ENCODE results near the gene ANXA11.
"Not testable (repeated sequence)": the region's sequence is repeated elsewhere in the genome, so short reads cannot be mapped to it uniquely, and the experiment has no call there.

Gene ANXA11

DNA sequence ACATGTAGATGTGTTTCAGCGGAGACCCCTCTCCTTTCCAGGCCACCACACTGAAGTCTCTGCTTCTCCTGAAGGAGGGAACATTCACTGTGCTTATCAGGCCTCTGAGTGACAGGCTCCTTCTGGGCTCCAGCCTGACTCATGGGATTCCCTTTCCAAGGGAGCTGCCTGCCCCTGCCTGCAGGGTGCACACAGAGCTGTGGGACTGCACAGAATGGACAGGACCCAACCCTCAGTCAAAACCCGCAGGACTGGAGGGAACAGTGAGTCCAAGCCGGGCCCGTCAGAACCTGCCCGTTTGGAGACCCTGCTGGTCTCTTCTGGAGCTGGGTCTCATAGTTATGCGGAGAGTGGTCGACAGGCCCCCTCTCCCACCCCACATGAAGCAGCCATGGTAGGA is 40.2 kb downstream of the ANXA11 start:
- no peak for DNase-seq

DNA sequence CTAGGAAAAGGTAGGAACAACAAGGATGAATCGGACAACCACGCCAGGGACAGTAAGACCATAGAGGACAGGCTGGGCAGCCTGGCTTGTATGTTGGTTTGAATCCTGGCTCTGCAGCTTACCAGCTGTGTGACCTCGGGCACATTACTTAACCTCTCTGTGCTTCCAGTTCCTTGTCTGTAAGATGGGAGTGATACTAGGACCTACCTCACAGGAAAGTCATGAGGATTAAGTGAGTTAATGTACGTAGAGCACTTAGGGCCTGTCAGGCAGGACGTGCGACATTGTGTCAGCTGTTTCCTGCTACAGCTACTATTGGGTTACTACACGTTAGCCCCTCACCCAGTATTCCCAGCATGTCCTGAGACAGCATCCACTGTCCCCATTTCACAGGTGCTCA is 40.7 kb downstream of the ANXA11 start:
- no peak for DNase-seq

DNA sequence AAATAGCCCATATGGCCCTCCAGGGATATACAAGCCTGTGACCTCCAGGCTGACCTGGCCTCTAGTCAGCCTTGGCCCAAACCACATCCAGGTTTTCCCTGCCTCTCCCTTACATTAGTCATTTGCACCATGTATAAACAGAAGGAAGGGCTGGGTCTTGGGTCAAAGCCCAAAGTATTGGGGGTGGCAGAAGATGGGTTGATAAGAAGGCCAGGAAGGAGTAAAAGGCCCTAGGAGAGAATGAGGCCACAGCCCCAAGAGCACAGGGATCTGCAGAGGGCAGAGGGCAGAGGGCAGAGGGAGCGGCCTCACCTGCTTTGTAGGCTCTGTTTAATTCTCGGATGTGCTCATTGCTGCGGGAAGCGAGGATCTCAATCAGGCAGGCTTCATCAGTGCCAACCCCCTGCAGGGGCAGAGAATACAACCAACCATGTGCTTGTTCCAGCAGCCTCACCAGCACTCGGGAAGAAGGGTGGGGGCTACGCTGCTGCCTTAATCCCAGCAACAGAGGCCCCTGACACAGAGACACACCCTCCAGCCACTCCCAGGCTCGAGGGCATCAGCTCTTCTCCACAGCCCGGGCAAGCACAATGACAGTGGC is 41.5 kb downstream of the ANXA11 start:
- DNase-seq: no peak

DNA sequence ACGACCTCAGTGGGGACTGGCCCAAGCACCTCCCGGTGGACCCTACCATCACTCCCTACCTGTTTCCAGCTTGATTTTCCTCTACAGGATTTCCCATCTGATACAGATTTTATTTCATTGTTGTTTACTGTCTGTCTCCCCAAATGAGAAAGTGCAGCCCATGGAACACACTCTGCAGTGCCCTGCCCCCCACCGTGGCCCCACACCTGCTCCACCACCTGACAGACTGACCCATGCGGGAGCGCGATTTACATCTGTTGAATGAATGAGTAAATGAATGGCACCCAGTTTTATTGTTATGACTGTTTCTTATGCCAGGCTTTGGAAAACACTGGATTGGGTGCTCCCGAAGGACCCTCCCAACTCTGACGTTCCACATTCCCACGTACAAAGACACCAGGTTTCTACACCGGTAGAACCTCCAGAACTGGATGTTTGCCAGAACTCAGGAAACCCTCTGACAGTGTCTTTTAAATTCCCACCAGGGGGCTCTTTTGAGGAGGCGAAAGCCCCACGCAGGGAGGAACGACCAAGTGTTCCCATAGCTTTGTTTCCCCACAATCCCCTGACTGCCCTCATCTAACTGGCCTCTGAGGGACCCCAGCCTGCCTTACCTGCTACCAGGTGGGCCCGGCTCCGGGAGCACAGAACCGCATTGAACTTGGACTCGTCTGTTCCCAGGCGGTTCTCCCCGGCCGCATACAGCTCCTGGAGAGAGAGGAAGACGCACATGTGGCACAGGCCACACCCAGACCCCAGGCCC is 43.8 kb downstream of the ANXA11 start:
- DNase-seq: no peak

DNA sequence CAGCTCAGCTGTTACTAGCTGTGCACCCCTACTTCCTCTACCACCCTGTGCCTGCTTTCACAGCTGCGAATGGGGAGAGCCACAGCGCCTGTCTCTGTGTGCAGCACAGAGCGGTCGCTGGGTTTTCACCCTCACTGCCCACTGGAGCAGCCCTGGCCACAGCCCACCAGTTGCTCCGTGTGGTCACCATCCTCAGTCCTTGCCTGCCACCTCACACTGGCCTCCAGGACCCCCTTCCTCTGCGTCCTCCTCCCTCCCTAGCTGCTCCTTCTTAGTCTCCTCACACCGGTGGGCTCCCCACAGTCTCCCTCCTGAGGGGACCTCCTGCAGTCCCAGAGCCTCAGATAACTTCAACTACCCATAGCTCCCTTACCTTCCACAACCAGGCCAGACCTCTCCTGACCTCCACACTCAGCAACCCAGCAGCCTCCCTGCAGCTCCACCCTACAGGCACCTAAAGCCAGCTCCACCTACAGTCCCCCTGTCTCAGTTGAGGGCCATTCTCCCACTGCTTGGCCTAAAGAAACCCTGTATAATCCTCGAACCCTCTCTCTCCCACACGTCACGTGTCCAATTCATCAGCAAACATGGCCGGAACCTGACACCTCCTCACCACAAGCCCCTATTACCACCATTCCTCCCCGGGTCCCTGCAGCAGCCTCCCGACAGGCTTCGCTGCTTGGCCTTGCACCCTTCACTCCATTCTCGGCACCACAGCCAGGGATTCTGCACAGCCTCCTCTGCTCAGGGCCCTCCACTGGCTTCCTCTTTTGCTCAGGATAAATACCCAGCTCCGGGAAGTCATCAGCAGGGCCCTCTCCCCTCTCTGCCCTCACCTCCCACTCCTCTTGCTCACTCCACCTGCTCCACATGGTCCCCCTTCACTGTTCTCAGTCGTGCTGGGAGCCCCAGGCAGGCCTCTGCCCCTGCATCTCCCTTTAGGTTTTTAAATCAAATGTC is 44.7 kb downstream of the ANXA11 start:
- no peak for DNase-seq

DNA sequence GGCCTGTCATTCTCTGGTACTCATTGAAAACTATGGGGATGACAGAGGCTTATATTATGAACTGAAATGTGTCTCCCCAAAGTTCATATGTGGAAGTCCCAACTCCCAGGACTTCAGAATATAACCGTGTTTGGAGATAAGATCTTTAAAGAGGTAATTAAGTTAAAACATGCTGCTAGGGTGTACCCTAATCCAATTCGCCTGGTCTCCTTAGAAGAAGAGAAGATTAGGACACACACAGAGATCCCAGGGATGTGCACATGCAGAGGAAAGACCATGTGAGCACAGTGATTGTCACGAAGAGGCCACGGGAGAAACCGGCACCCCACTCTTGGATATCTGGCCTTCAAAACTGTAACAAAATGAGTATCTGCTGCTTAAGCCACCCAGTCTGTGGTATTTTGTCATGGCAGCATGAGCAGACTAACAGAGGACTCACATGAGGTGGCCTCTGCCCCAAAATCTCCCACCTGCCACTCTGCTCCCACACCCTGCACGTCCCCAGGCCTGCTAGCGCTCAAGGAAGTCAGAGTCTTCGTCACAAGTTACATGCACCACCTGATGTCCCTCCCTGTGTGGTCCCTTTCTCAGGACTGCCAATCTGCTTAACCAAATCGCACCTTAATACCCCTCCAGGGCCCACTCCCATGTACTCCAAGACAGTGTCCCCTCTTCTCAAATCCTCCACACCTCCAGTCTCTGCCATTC is 46.0 kb downstream of the ANXA11 start:
- DNase-seq: no peak

DNA sequence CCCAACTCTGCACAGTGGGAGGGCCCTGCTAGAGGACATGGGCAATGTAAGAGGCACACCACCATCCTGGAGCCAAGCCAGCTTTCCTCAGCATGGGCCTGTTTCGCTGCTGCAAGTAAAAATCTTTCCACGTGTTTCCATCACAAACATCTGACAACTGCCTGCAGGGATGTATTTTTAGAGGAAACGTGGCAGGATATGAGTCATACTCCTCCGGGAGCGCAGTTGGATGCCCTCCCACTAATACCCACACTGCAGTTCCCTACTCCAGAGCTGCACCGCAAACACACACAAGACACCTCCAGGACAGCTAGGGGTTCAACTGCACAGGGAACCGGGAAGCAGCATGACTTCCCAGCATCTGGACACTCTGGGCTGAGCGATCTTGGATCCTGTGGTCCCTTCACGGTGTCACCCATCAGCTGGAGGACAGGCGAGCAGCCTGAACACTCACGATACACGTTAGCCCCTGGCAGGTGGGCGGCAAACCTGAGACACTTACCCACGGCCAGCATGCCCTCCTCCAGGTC is 46.7 kb downstream of the ANXA11 start:
- no peak for DNase-seq

DNA sequence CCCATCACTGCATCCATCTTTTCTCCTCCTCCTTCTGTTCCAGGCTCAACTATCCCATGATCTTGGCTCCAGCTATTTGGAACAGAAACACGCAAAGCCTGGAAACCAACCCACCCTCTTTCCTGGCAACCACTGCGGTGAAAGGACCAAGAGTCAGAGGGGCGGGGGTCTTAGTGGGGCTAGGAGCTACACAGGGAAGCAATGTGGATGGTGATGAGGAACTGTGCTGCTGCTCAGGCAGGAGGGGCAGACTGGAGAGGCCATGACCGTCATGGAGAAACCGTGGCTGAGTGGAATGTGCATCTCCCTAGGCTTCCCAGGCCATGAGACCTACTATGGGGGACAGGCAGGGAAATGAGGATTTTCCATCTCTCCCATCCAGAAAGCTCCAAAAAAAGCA is 47.2 kb downstream of the ANXA11 start:
- no peak for DNase-seq

DNA sequence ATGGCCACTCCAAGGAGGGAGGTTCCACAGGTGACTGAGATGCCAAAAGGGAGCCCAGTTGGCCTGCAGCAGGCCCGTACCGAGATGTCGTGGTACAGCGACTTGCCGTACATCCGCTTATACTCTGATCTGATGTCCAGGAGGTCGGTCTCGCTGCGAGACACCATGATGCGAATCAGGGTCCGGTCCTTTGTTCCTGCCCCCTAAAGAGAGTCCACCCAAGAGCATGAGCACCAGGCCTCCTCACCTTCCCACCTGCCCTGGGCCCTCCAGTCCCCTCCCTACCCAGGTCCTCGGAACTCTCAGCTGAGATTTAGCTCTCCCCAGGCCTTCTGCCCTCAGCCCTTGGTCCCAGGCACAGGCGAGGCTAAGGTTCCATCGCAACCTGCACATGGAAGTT is 47.8 kb downstream of the ANXA11 start:
- DNase-seq: no peak

DNA sequence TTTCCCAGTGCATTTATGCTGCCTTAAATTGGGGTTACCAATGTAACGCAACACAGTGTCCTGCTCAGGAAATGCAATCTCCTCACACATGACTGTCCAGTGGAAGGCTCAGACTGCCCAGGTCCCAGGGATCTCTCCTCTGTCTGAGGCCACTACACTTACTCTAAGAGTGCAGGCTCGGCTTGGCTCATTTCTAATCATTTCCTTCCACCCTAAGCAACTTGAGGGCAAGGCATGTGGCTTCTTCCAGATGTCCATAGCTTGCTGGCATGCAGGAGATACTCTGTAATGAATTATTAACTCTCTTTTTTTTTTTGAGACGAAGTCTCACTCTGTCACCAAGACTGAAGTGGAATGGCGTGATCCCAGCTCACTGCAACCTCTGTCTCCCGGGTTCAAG is 49.1 kb downstream of the ANXA11 start:
- no peak for DNase-seq

DNA sequence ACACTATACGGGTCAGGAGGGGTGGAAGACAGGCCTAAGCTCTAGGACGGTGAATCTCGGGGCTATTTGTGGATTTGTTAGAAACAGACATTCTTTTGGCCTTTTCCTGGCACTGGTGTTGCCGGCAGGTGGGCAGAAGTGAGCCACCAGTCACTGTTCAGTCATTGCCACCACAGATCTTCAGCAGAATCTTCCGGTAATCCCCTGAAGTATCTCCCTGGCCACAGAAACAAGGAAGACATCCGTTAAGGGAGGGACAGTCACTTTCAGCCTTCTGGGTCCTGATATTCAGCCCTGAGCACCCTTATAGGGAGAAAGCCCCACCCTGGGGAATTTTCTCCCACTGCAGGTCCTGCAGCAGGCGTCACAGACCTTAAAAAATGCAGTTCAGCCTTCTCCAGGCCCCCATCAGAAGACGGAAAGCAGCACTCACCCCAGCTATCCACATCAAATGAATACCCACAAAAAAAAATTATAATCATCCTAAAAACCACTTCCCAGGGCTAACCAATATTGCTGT is 49.6 kb downstream of the ANXA11 start:
- no peak for DNase-seq

DNA sequence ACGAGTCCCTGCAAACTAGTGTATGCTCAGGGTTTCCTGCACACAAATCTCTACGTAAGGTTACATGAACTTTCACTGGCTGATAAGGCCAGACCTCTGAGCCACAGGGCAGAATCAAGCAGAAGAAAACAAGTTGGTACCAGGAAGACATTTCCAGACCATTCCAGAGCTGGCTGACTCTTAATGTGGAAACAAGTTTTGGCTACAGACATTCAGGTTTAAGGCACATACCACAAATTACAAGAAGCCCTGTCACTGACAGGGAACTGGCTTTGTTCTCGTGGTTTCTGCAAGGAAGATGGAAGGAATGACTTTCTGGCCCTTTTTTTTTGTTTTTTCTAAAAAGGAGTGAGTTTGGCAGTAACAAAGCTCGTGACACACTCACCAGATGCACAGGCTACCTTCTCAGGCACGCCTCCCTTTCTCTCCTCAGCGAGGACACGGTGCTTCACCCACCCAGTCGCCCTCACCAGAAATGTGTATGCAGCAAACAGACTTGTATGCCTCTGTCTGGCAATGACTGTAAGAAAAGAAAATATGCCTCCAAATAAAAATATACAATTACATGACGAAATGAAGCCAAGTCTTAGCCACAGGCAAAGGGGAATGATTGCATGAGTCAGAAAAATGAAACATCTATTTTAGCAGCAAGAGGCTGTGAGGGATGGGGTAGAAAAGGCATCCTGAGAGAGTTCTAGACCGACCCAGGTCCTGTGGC is 50.2 kb downstream of the ANXA11 start:
- DNase-seq: no peak

DNA sequence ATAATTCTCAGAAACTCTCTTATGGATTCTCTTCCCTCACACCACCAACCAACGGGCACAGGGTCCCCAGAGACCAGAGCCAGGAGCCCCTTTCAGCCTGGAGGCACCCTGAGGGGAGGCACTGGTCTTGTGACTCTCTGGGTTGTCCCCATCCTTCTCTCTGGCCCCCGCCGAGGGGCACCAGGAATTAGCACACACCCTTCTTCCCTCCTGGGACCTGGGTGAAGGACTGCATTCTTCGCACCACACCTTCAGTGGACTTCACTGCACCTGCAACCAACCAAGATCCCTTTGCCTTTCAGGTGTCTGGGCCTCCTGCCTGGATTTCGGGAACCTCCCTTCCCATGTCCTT is 50.7 kb downstream of the ANXA11 start:
- no peak for DNase-seq

DNA sequence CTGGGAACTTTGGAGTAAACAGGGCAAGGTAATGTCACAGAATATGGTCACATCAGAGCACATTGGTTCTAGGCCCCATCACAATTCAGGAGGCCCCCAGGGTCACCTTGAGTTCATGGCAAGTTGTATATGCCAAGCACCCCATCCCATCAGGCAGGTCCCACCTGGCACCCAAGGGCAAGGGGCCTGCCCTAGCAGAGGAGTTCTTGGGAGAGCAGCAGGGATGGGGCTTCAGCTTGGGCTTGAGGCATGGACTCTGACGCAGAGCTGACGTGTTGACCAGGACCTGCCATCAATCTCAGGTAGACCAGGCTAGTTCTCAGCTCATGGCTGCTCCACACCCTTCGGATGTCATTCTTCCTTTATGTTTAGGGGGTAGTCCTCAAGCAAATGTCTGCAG is 51.9 kb downstream of the ANXA11 start:
- DNase-seq: no peak

DNA sequence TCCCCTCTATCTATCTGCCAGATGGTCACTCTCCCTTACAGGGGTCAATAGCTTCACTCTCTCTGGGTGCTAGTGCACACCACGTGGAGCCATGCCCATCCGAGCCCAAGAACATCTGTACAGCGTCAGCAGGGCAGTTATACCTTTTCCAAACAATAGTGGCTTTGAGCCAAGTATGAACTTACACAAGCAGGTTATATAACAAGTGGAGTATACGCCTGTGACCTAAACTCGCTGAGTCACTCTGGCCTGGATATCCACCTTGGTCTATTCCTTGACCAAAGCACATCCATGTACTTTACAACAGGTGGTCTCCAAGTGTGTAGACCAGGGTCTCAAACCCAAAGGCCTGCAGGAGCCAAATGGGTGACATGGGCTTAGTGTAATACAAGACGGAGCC is 52.5 kb downstream of the ANXA11 start:
- DNase-seq: no peak

DNA sequence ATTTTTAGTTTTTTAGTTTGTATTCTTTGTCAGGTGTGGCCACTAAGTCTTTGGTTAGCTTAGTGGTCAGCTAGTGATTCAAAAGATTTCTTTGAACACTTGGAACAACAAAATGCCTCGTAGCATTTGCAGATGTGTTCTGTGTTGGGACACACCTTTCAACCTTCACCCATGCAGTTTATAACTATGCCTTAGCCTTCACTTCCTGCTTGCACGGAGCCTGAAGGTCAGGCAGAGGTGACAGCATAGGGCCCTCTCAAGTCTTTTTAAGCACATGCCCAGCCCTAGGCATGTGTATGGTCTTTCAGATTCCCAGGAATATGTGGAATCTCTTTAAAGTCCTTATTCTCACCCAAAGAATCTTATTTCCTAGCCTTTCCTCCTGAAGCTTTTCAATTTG is 55.2 kb downstream of the ANXA11 start:
- no peak for DNase-seq

DNA sequence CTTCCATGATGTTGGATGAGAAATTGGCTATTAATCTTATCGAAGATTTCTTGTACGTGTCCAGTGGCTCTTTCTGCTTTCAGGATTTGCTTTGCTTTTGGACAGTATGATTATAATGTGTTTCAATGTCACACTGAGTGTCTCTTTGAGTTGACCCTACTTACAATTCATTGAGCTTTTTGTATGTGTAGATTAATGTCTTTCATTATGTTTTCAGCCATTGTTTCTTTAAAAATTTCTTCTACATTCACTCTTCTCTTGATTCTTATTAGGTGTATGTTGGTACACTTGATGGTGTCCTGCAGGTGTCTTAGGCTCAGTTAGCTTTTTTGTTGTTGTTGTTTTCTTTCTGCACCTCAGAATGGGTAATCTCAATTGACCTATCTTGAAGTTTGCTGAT is 56.2 kb downstream of the ANXA11 start:
- no peak for DNase-seq

DNA sequence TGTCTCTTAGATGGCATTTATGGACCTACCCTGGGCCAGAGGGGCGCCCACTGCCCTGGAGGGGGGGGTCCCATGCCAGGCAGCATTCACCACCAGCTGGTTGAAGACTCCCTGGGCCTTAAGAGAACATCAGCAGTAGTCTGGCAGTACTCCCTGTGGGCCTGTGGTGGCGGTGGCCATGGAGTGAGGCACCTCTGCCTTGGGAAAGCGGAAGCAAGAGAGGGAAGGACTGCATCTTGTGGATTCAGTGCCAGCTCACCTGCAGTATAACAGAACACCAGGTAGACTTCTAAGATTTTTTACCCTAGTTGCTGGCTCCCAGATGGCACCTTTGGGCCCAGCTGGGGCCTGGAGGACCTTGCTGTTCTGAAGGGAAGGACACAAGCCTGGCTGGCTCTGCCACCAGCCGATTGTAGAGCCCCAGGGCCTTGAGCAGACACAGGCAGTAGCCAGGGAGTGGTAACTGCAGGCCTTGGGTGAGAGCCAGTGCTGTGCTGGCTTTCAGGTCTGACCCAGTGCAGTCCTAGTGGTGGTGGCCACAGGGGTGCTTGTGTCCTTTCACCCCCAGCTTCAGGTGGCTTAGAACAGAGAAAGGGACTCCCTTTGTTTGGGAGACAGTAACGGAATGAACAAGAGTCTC is 57.1 kb downstream of the ANXA11 start:
- no peak for DNase-seq

DNA sequence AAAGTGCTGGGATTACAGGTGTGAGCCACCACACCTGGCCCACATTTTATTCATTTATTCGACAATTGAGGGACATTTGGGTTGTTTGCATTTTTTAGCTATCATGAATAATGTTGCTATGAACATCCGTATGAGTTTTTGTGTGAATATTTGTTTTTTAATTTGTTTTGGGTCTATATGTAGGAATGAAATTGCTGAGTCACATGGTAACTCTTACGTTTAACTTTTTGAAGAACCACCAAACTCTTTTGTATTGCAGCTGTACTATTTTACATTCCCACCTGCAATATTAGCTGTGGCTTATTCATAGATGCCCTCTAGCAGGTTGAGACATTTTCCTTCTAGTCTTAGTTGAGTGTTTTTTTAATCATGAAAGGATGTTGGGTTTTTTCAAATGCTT is 58.4 kb downstream of the ANXA11 start:
- DNase-seq: no peak

DNA sequence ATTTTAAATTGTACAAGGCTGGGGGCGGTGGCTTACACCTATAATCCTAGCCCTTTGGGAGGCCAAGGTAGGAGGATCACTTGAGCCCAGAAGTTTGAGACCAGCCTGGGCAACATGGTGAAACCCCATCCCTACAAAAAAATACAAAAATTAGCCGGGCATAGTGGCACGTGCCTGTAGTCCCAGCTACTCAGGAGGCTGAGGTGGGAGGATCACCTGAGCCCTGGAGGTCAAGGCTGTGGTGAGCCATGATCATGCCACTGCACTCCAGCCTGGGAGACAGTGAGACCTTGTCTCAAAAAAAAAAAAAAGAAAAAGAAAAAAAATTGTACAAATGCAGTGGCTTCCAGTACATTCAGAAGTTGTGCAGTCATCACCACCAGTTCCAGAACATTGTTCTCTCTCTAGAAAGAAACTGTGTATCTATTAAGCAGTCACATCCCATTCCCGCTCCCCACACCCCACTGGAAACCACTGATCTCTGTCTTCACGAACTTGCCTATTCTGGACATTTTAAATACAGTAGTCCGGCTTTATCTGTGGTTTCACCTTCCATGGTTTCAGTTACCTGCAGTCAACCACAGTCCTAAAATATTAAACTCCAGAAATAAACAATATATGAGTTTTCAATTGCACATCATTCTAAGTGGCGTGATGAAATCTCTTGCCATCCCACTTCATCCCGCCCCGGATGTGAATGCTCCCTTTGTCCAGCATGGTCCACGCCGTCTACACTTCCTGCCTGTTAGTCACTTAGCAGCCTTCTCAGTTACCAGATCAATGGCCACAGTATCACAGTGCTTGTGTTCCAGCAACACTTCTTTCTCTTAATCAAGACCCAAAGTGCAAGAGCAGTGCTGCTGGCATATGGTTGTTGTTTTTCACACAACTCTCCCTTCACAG is 59.7 kb downstream of the ANXA11 start:
- DNase-seq: not testable (repeated sequence)

Data from stimulated activated CD4-positive, alpha-beta T cell treated with anti-CD3 and anti-CD28 coated beads, Interleukin-12 subunit alpha, Interleukin-12 subunit beta, amount 100 ng/mL, for 4 hours (primary cell).